Keratinocyte (primary cell): ENCODE results near the gene MKLN1.

ENCODE experiments used
- EZH2 ChIP-seq: IDR thresholded peaks from one replicate; pipeline ENCODE4 v1.6.1; 2012; ENCODE audit warnings: inconsistent platforms, mild to moderate bottlenecking, low read length, moderate library complexity
- TF ChIP-seq, protein P1 (sequence below), 3 experiments: IDR thresholded peaks in 1 of 3; conservative IDR thresholded peaks in 1 of 3; optimal IDR thresholded peaks in 1 of 3; 2 replicates in 2 of 3; 3 replicates in 1 of 3; pipeline versions ENCODE3 to v1.5.1; 2011; ENCODE audit warnings: low read length in 3 of 3, mild to moderate bottlenecking in 3 of 3, moderate library complexity in 2 of 3, control low read depth in 1 of 3, inconsistent platforms in 1 of 3; ENCODE audit not compliant: insufficient read depth in 2 of 3; ENCODE audit errors: extremely low read depth in 1 of 3

DNA sequence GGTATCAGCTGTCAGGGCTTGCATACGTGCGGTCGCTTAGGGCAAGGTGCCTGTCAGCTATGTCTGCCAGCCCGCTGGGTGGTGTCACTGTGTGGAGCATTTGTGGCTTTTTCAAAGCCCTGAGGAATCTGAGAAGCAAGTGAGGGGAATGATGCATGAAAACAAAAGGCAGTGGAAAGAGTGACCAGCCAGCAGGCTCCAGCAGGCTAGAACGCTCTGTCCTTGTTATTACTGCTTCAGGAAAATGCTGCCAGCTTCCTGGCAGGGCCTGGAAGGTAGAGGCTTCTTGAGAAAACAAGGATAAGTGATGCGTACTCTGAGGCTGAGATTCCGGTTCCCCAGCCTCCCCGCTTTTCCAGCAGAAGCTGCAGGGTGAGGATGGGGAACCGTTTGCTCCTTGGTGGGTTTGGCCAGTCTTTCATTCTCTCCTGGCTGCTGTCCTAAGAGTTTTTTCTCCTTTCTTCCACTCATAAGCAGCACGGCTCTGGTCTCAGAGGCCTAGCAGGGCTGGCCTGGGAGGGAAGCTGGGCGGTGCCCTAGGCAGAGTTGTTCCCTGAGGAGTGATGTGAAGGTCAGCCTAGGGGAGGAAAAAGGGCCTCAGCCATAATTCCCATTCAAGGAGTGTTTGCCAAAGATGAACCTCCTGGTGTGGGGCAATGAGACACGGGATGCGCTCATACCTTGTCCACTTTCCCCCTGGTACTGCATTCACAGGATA is 42.8 kb upstream of the MKLN1 start:
- TF ChIP-seq, protein P1, sequence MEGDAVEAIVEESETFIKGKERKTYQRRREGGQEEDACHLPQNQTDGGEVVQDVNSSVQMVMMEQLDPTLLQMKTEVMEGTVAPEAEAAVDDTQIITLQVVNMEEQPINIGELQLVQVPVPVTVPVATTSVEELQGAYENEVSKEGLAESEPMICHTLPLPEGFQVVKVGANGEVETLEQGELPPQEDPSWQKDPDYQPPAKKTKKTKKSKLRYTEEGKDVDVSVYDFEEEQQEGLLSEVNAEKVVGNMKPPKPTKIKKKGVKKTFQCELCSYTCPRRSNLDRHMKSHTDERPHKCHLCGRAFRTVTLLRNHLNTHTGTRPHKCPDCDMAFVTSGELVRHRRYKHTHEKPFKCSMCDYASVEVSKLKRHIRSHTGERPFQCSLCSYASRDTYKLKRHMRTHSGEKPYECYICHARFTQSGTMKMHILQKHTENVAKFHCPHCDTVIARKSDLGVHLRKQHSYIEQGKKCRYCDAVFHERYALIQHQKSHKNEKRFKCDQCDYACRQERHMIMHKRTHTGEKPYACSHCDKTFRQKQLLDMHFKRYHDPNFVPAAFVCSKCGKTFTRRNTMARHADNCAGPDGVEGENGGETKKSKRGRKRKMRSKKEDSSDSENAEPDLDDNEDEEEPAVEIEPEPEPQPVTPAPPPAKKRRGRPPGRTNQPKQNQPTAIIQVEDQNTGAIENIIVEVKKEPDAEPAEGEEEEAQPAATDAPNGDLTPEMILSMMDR (optimal IDR thresholded peaks at IDR 0.05 in 1 of 3, IDR thresholded peaks at IDR 0.05 in 1 of 3, conservative IDR thresholded peaks at IDR 0.05 in 1 of 3; ENCODE audit: extremely low read depth in 1 of 3, insufficient read depth in 2 of 3, low read length in 3 of 3), result no peak
- no peak for TF ChIP-seq EZH2
